Ascending aorta (tissue), 2 donors: ENCODE data around the gene PPFIBP2. TPM values are rescaled to one million over a fixed set of nuclear protein-coding genes. Genes with fewer than 3 reads are reported as not detected.

Experiments
- DNase-seq, 2 donors: peaks; one replicate each; pipeline ENCODE4 v3.0.0-alpha.2; 2019; ENCODE audit warnings: low spot score in 2 of 2
- H3K27ac ChIP-seq, 2 donors: fragments of 200-600 bp; sonication (generic); one replicate each; pipeline ENCODE4 v1.5.1; 2016 to 2017; ENCODE audit warnings: mild to moderate bottlenecking in 1 of 2
- H3K27me3 ChIP-seq: fragments of 200-600 bp; sonication (generic); one replicate; pipeline ENCODE4 v1.5.1; 2017
- H3K36me3 ChIP-seq, 2 donors: fragments of 200-600 bp; sonication (generic); one replicate each; pipeline ENCODE4 v1.5.1; 2016
- H3K4me1 ChIP-seq, 2 donors: fragments of 200-600 bp; sonication (generic); one replicate each; pipeline ENCODE4 v1.5.1; 2016 to 2017; ENCODE audit warnings: mild to moderate bottlenecking in 1 of 2
- H3K4me3 ChIP-seq, 2 donors: fragments of 200-600 bp; sonication (generic); one replicate each; pipeline ENCODE4 v1.5.1; 2016 to 2017; ENCODE audit warnings: mild to moderate bottlenecking in 1 of 2
- H3K9me3 ChIP-seq, 2 donors: fragments of 200-600 bp; sonication (generic); one replicate each; pipeline ENCODE4 v1.5.1; 2016
- intact Hi-C: fragments of 100-400 bp; cut with DNase I; formaldehyde crosslinking; loops from one replicate; pipeline ENCODE4 v1.15.1; 2023
- total RNA-seq: library from RNA; depleted of rRNA; stranded (reverse); fragments of >200 nt; gene quantifications from one replicate; pipeline ENCODE4 v1.1.0, GENCODE V29; 2016
- TF ChIP-seq, protein P1 (sequence below), 3 experiments: fragments of 200-600 bp in 2 of 3; fragments of 450-650 bp in 1 of 3; sonication (generic) in 2 of 3; IDR thresholded peaks; one replicate each; pipeline ENCODE4 v1.5.1; 2016 to 2019; ENCODE audit warnings: antibody characterized with exemption in 3 of 3, mild to moderate bottlenecking in 1 of 3, moderate library complexity in 1 of 3

Gene PPFIBP2
- total RNA-seq, 1 donor from 2014 or later, result 4.2 TPM

DNA sequence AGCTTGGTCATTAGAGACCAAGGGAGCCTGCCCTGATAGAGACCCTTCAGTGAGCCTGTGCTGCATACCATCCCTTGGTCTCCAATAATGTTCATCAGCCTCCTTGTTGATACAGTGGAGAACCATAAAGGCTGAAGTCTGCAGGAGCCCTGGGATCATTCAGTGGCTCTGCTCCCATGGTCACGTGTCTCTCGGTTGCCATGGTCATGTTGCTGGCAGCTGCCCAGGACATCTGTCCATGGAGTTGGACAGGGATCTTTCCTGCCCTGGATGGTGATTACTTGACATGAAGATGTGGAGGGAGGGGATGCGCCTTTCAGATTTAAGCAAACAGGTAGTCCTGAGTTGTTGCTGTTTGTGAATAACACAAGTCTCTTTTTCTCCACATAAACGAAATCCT lies 121.3 kb downstream of the PPFIBP2 start:
- Histone ChIP-seq H3K4me3 (no peak overlapping the region), H3K4me1 (peaks cover 5 to 7% of the 10 kb centered on the region in 2 donors), H3K27me3 (no peaks in the 10 kb centered on the region), H3K36me3 (peaks cover 49 to 66% of the 10 kb centered on the region in 2 donors), H3K9me3 (no peaks in the 10 kb centered on the region), H3K27ac (no peak overlapping the region)
- TF ChIP-seq, protein P1, sequence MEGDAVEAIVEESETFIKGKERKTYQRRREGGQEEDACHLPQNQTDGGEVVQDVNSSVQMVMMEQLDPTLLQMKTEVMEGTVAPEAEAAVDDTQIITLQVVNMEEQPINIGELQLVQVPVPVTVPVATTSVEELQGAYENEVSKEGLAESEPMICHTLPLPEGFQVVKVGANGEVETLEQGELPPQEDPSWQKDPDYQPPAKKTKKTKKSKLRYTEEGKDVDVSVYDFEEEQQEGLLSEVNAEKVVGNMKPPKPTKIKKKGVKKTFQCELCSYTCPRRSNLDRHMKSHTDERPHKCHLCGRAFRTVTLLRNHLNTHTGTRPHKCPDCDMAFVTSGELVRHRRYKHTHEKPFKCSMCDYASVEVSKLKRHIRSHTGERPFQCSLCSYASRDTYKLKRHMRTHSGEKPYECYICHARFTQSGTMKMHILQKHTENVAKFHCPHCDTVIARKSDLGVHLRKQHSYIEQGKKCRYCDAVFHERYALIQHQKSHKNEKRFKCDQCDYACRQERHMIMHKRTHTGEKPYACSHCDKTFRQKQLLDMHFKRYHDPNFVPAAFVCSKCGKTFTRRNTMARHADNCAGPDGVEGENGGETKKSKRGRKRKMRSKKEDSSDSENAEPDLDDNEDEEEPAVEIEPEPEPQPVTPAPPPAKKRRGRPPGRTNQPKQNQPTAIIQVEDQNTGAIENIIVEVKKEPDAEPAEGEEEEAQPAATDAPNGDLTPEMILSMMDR (IDR thresholded peaks at IDR 0.05), result no peak
- intact Hi-C loops, result no loop called here
- DNase-seq, result no peak

DNA sequence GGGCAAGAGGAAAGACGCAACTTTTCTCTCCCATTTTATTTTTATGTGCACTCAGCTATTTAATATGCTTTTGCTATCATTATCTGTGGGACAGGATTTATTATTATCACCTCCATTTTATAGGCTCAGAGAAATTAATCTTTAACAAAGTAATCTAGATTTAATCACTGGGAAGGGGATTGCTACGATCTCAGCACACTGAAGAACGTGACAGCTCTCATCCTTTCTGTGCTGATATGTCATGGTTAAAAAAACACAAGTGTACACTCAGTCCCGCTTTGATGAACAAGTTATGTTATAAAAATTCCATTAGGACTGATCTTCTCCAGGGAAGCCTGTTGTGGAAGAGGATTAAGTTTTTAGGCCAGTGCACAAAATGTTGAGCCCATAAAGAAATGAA lies 121.9 kb downstream of the PPFIBP2 start:
- no peak for DNase-seq
- TF ChIP-seq, protein P1 (IDR thresholded peaks at IDR 0.05), result no peak
- peaks cover 49 to 66% of the 10 kb centered on the region in 2 donors for H3K36me3 ChIP-seq
- H3K27ac ChIP-seq, result no peak overlapping the region
- intact Hi-C loops, result no loop called here
- peaks cover 5 to 7% of the 10 kb centered on the region in 2 donors for H3K4me1 ChIP-seq
- H3K4me3 ChIP-seq, result no peak overlapping the region
- no peaks in the 10 kb centered on the region for H3K27me3 ChIP-seq
- no peaks in the 10 kb centered on the region for H3K9me3 ChIP-seq

DNA sequence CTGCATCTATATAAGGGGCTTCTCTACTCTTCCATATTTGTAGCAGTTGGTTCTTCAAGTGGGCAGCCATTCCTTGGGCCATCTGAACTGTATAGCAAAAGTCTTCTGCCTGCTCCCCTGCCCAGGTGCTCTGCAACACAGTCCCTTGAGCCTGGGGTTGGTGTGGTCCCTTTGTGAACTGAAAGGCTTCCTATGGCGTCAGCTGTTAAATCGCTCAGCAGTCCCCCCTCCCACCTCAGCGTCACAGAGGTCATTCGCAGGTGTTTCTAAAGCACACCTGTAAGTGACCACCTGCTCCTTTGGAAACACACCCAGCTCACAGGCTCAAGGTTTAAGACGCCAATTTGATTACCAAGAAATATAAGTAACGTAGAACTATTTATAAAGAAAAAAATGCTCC lies 122.6 kb downstream of the PPFIBP2 start:
- no peak overlapping the region for H3K4me3 ChIP-seq
- TF ChIP-seq, protein P1 (IDR thresholded peaks at IDR 0.05), result no peak
- H3K27ac ChIP-seq, result peak overlapping the region; percentile 75
- no peaks in the 10 kb centered on the region for H3K27me3 ChIP-seq
- peaks cover 50 to 66% of the 10 kb centered on the region in 2 donors for H3K36me3 ChIP-seq
- intact Hi-C loops, result no loop called here
- no peaks in the 10 kb centered on the region for H3K9me3 ChIP-seq
- peaks cover 5 to 7% of the 10 kb centered on the region in 2 donors for H3K4me1 ChIP-seq
- DNase-seq, result no peak

DNA sequence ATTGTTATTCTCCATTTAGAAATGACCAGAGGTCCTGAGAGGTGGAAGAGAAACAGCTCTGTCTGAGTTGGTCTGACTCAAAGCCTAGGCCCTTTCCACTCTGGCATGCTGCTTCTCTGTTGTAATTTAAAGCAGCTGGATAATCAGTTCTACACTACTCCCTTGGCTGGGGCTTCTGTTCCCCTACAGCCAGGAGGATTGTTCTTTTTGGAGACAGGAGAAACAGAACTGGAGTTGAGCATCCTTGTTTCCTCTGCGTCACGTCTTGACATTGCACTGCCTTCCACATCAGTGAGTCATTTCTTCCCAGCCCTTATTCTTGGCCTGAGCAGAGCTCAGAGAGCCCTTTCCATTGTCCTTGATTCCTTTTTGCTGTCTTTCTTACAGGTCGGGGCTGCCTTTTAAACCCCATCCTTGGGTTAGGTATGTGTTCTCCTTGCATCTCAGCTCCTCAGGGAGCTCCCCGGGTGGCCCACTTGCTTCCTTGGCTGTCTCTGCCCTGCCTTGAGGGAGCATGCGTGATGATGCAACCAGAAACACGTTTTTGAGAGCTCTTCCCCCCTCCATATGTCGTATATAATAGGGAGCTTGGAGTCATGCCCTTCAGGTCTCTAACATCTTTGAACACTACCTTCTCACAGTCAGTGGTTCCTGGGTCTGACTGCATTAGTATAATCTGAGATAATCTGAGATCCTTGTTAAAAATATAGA lies 123.8 kb downstream of the PPFIBP2 start:
- H3K4me1 ChIP-seq, result peaks cover 5 to 7% of the 10 kb centered on the region in 2 donors
- peak in 1 of 2 donors; percentile 72 for DNase-seq
- intact Hi-C loops, result no loop called here

DNA sequence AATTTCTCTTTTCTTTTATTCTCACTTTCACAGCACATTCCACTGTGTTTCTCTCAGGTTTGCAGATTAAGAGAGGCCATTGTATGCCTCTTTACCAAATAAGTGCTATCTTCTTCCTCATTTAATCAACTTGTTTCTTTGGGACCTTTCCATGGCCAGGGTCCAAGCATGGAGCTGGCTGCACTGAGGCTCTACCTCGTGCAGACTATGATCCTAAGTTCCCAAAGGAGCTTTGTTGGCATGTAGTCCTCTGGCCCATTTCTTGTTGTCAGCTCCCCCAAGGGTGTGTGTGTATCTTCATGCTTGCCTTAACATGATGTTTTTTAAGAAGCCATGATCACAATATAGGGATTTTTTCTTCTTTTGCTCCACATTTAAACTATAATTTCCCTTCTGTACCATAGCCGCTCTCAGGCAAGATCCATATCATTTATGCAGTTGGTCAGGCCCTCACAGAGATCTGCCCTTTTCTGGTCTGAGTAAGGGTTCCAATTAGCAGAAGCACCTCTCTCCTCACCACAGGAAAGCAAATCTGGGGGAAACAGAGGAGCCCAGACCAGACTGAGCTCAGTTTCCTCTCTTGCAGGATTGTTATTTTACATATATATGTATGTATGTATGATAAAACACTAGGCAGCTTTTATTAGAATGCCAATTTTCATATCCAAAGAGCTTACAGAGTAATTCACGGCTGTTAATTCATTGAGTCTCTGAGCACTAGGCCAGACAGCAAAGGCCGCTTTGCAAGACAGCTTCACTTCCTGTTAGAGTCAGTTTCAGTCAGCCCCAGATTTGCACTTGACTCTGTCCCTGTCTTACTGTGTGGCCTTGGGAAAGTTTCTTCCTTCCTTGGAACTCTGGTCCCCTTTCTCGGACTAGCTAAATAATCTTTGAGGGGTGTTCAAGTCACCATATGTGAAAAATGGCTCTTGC lies 125.2 kb downstream of the PPFIBP2 start:
- intact Hi-C loops, result no loop called here
- Histone ChIP-seq H3K27me3 (no peaks in the 10 kb centered on the region), H3K9me3 (no peaks in the 10 kb centered on the region), H3K4me1 (peaks cover 5 to 7% of the 10 kb centered on the region in 2 donors), H3K27ac (peak overlapping the region; percentile 20 to 75), H3K36me3 (peaks cover 52 to 63% of the 10 kb centered on the region in 2 donors), H3K4me3 (no peak overlapping the region)
- no peak for DNase-seq
- TF ChIP-seq, protein P1 (IDR thresholded peaks at IDR 0.05), result no peak

More for the DNA sequence above, 123.8 kb downstream of the PPFIBP2 start:
- H3K4me3 ChIP-seq, result no peak overlapping the region
- H3K9me3 ChIP-seq, result no peaks in the 10 kb centered on the region
- TF ChIP-seq, protein P1 (IDR thresholded peaks at IDR 0.05), result no peak
- no peaks in the 10 kb centered on the region for H3K27me3 ChIP-seq
- H3K27ac ChIP-seq, result peak overlapping the region; percentile 75
- H3K36me3 ChIP-seq, result peaks cover 52 to 66% of the 10 kb centered on the region in 2 donors
